ENCODE measurements around the gene LRP1.

Gene LRP1

GRCh38 chr12:57156701-57157403, 28.6 kb downstream of the LRP1 start:
- DNase-seq = peak in 5 of 14 donors; percentile 21 to 62 (median 27)

GRCh38 chr12:57157588-57158173, 29.4 kb downstream of the LRP1 start:
- peak in 3 of 14 donors; percentile 5 to 12 (median 6) for DNase-seq

- DNase-seq = no peak
Measured at GRCh38 chr12:57158186-57158585, 29.9 kb downstream of the LRP1 start.

GRCh38 chr12:57158665-57159064, 30.4 kb downstream of the LRP1 start:
- no peak for DNase-seq

- no peak for DNase-seq
Measured at GRCh38 chr12:57159311-57159710, 31.0 kb downstream of the LRP1 start.

- DNase-seq = no peak
Measured at GRCh38 chr12:57160040-57160439, 31.8 kb downstream of the LRP1 start.

- no peak for DNase-seq
Measured at GRCh38 chr12:57160741-57161140, 32.5 kb downstream of the LRP1 start.

- no peak for DNase-seq
Measured at GRCh38 chr12:57161491-57161890, 33.2 kb downstream of the LRP1 start.

GRCh38 chr12:57162553-57163125, 34.4 kb downstream of the LRP1 start:
- no peak for DNase-seq

GRCh38 chr12:57164454-57164853, 36.2 kb downstream of the LRP1 start:
- no peak for DNase-seq

- no peak for DNase-seq
Measured at GRCh38 chr12:57164966-57165625, 36.8 kb downstream of the LRP1 start.

- no peak for DNase-seq
Measured at GRCh38 chr12:57165741-57166140, 37.5 kb downstream of the LRP1 start.

GRCh38 chr12:57166971-57167371, 38.7 kb downstream of the LRP1 start:
- DNase-seq = peak in 1 of 14 donors; percentile 9

GRCh38 chr12:57168058-57168457, 39.8 kb downstream of the LRP1 start:
- DNase-seq = no peak

- no peak for DNase-seq
Measured at GRCh38 chr12:57169046-57169795, 40.9 kb downstream of the LRP1 start.

- no peak for DNase-seq
Measured at GRCh38 chr12:57169969-57170368, 41.7 kb downstream of the LRP1 start.

- no peak for DNase-seq
Measured at GRCh38 chr12:57170408-57170807, 42.1 kb downstream of the LRP1 start.

- DNase-seq = no peak
Measured at GRCh38 chr12:57170927-57171326, 42.6 kb downstream of the LRP1 start.

- DNase-seq = no peak
Measured at GRCh38 chr12:57171668-57172067, 43.4 kb downstream of the LRP1 start.

- peak in 1 of 14 donors; percentile 13 for DNase-seq
Measured at GRCh38 chr12:57173089-57173488, 44.8 kb downstream of the LRP1 start.

- DNase-seq = no peak
Measured at GRCh38 chr12:57173683-57174082, 45.4 kb downstream of the LRP1 start.

GRCh38 chr12:57175428-57176138, 47.3 kb downstream of the LRP1 start:
- DNase-seq = peak in 13 of 14 donors; percentile 7 to 75 (median 46)

Data from C1 segment of cervical spinal cord (tissue), 14 donors.